ENCODE data around the gene MATR3.
A peak's percentile ranks its signal among the peaks of the same experiment; 100 is the strongest.

Gene MATR3

DNA sequence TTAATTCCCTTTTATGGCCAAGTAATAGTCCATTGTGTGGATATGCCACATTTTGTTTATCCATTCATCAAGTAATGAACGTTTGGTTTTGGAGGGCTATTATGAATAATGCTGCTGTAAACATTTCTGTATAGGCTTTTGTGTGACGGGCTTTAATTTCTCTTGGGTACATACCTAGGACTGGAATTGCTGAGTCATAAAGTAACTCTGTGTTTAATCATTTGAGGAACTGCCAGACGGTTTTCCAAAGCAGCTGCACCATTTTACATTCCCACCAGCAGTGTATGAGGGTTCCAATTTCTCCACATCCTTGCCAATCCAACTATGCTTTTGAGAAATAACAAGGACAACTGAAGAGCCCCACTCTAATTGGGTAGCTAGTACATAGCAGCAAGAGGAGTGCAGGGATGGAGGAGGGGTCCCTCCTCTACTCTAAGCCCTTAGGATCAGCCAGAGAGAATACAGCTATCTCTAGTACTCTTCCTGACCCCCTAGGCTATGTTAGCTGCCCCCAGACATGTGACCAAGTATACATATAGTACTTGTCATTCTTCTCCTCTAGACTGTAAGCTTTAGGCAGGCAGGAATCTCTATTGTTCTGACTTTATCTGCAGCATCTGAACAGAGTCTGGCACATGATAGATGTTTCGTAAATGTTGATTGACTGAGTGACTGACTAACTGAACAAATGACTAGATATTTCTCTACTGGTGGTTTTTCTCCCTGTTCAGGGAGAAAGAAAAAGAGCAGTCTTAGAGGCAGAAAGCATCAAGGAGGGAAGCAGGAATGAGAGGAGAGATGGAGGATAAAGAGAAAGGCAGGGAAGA is 22.1 kb upstream of the MATR3 start:
- no peak for DNase-seq (ENCODE audit: low read depth in 2 of 2)

DNA sequence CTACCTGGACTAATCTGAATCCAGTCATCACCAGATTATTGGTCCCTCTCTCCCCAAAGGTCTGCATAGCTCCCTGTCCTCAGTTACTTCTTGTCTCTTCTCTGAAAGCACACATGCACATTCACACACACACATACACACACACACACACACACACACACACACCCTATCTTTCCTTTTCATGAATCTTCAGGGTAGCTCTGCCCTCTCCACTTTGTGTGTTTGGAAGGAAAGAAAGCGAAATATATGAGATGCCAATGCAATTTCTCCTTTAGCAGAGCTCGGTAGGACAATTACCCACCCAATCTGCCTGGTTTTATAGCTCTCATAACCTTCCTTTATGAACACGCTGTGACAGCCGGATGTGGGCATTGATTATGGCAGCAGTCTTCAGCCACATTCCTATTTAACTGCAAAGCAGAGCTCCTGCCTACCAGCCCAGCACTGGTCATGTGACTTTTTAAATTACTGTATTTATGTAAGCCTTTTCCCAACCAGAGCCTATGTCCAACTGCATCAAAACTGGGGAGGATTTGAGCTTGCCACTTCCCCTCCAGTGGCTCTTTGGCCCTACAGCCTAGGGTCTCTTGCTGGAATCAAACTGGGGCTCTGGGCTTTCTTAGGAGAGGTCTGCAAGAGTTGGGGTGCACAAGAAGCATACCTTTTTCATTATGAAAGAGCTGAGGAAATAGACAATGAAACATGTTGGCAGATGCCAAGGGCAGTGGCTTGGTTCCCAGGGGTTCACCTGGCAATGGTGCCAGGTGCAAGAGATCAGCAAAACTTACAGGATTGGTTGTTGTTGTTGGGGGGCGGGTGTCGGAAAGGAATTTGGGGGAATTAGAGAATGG is 20.8 kb upstream of the MATR3 start:
- no peak for DNase-seq (ENCODE audit: low read depth in 2 of 2)

GRCh38 chr5:139273322-139273571 is 20.3 kb upstream of the MATR3 start:
- no peak for DNase-seq (ENCODE audit: low read depth in 2 of 2)

DNA sequence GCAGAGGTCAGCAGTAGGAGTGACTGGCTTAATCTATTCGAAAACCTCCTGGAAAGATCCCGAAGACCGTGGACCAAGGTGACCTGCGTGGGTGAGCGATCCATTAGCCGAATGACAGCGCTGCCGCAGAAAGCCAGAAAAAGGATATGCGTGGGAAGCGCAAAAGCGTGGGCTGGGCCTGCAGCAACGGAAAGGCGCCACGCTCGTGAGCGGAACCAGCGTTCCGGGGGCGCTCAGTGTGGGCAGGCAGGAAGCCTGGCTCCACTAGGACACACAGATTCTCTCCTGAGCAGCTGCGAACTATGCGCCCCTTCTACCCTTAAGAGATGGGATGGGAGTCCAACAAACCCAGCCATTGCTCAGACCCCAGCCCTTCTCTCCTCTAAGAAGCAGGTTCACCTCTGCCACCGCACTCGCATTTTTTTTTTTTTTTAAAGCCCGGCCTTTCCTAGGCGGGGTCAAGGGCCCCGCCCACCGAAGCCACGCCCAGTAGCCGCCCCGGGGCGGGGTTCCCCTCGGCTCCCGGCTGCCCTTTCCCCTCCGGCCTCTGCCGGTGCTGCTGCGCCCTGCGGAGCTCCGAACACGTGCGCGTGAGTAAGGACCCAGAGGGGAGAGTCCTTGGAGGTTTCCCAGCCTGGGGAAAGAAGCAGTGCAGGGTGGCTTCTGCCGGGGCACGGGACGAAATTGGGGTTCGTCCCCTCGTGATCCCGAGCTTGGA is 19.8 kb upstream of the MATR3 start:
- peak; percentile 80 to 87 for DNase-seq (ENCODE audit: low read depth in 2 of 2)

GRCh38 chr5:139275536-139275935 is 18.0 kb upstream of the MATR3 start:
- no peak for DNase-seq (ENCODE audit: low read depth in 2 of 2)

GRCh38 chr5:139275956-139276355 is 17.6 kb upstream of the MATR3 start:
- no peak for DNase-seq (ENCODE audit: low read depth in 2 of 2)

- no peak for DNase-seq (ENCODE audit: low read depth in 2 of 2)
These were observed 17.1 kb upstream of the MATR3 start for GRCh38 chr5:139276426-139276825.

GRCh38 chr5:139277171-139277570 is 16.4 kb upstream of the MATR3 start:
- DNase-seq (ENCODE audit: low read depth in 2 of 2): no peak

DNA sequence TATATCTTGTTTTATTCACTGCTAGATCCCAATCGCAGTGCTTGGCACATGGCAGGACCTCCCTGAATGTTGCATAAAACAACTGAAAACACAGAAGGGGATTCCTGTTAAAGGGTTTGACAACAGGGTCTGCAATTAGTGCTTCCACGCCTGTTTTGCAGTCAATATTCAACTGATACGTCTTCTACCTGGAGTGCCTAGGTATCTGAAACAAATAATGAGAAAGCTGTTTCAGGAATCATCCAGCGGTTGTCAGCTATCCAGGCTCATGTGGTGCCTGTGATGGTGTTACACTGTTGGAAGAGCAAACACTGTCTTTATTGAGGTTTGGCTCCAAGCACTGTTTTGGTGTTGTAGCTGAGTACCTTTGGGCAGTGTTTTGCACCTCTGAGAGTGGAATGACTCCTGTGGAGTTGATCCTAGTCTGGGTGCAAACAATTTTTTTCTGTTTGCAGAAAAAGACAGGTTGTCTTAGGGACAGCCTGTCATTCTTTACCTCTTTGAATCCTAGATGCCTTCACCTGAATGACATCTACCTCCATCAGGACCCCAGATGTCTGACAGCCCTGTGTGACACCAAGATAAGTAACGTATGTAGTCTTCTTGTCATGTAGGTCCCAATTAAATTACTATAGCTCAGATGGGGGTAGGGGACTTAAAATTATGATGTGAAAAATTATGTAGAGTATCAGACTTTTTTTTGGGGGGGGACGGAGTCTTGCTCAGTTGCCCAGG is 14.8 kb upstream of the MATR3 start:
- DNase-seq (ENCODE audit: low read depth in 2 of 2): no peak

DNA sequence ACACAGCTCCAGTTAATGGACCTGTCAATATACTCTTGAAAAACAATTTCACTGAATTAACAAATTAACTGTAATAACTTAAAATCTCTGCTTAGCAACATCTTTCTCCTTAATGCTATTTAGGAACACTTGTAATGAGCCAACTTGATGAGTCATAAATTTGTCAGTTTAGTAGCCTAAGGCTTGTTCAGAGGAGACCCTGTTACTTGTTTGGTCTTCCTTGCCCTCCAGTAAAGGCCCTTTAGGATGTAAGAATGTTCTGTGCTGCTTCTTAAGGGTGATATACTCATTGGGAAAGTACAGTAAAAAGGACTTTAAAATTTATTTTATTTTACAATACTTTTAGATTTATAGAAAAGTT is 11.4 kb upstream of the MATR3 start:
- DNase-seq (ENCODE audit: low read depth in 2 of 2): no peak

DNA sequence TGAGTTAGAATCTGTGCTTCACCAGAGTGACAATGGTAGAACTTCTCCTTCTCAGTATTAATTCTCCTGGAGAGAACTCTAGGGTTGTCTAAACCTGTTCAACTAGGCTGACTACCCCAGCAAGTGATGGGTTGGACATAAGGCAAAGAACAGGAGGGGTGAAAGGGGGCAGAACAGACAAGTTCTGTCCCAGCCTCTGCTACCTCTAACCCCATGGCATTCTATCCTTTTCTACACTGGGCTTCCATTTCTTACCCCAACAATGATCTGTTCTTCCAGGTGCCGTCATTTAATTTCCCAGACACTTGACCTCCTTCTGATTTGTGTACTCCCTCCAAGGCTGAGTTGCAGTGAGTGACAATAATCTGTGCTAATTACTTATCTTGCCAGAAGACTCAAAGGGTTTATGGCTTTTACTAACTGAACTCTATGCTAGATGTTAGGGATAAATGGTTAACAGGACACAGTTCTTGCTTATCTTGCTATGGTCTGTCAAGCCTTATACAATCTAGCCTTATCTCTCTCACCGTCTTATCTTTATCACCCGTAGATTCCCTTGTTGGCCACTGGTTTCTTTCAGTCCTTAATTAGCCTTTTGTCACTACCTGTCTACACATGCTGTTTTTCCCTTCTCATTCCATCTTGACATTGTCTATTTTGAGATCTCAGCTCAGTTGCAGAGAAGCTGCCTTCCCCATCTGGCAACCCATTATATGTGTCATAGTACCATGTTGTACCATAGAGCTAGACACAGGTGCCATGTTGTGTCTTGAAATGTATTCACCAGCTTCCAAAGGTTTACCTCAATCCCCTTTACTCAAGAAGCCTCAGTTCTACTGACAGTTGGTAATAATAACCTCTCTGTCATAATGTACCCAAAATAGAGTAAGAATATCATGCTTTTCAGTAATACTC is 10.0 kb upstream of the MATR3 start:
- no peak for DNase-seq (ENCODE audit: low read depth in 2 of 2)

GRCh38 chr5:139284295-139284694 is 9.2 kb upstream of the MATR3 start:
- DNase-seq (ENCODE audit: low read depth in 2 of 2): no peak

GRCh38 chr5:139285651-139286392 is 7.7 kb upstream of the MATR3 start:
- no peak for DNase-seq (ENCODE audit: low read depth in 2 of 2)

- no peak for DNase-seq (ENCODE audit: low read depth in 2 of 2)
These were observed 5.5 kb upstream of the MATR3 start for GRCh38 chr5:139287890-139288635.

DNA sequence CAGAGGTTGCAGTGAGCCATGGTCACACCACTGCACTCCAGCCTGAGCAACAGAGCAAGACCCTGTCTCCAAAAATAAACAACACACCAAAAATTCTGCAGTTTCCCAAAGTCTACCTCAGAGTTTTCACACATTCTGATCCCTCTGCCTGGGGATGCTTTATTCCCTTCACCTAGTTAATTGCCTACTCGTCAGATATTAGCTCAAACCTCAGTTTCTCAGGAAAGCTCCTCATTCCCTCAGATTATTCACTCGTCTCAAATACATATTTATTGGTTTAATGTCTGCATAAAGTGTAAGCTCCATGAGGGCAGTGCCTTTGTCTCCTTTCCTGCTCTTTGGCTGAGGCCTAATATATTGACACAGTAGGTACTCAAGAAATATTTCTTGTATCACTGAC is 2.5 kb upstream of the MATR3 start:
- no peak for DNase-seq (ENCODE audit: low read depth in 2 of 2)

GRCh38 chr5:139293202-139293506 is 386 bp upstream of the MATR3 start:
- no peak for DNase-seq (ENCODE audit: low read depth in 2 of 2)

DNA sequence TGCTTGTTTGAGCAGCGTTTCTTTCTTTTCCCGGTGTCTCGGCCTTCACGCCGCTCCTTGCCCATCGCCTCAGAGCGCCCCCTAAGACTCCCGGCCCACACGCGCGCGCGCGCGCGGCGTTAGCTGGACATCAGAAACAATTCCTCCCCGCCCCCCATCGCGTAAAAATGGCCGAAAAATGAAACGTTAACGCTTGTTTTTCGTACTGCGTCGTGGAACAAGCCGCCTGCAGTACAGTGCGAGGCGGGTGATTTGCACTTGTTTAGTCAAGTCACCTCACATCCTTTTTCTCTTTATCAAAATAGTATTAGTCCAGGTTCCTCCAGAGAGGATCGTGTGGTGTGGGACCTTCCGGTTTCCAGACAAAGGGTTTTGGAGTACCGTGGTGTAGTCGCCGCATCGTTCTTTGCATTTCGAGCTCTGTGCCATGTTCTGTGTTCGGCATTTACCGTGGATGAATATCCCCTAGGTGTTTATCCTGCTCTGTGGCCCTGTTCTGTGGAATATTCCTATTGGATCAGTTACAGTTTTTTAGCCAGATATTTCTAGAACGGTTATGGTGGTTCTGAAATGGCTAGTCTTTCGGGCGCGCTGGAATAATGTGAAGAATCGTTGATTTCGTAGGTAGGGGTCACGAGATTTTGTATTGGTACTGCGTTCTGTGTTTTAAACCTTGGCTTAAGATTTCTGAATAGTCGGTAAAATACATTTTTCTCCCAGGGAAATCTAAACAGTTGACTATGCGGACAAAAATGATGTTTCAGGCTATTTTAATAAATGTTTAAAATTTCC is 1.0 kb downstream of the MATR3 start:
- DNase-seq (ENCODE audit: low read depth in 2 of 2): peak in 1 of 2 donors; percentile 30

- DNase-seq (ENCODE audit: low read depth in 2 of 2): no peak
These were observed 2.0 kb downstream of the MATR3 start for GRCh38 chr5:139295346-139296057.
